Measurements from ENCODE around the gene DMD. TPM values are rescaled to one million over a fixed set of nuclear protein-coding genes. Genes with fewer than 3 reads are reported as not detected.
"Not testable (repeated sequence)": the region's sequence is repeated elsewhere in the genome, so short reads cannot be mapped to it uniquely, and the experiment has no call there.

DMD gene
- polyA plus RNA-seq, 12 donors: 53.6 to 134 (median 95.6) TPM; not detected in 1

DNA sequence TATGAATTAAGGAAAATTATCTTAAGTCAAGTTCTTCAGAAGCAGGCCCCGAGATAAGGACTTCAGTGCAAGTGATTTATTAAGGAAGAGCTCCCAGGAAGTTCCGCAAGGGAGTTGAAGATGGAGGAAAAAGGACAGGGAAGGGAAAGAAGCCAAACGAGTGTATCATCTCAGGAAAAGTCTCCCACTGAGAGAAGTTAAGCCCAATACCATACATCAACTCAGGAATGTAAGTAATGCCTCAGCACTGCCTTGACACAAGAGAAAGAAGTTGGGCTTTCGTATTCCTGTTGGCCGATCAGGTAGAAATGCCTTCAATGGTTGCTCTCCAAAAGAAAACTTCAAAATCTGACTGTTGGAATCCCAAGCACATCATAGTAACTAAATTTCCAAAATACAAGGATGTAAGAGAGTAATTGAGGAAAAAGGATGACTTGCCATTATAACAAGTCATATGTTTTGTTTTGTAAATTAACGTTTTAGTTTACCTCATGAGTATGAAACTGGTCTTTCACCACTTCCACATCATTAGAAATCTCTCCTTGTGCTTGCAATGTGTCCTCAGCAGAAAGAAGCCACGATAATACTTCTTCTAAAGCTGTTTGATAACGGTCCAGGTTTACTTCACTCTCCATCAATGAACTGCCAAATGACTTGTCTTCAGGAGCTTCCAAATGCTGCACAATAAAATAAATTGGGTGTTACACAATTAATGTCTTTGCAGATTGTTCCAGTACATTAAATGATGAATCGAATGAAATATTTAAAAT is 566.7 kb downstream of the DMD start:
- DNase-seq: no peak

DNA sequence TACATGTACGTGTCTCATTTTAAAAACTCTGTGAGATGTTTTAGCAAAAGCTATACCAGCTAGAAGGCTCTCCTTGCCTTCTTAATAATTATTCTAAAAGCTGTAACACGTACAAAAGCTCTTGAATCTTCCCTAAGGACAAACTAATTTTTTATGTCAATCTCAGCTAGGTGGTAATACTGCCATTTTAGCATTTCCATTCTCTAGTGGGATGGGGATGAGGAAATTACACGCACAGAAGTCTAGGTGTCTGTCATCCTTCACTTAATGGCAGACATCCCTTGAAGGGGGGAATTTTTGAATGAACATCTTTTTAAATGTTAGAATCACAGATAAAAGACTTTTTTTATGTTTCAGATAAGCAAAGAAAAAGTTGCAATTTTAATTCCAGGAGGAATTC is 569.1 kb downstream of the DMD start:
- DNase-seq: no peak

DNA sequence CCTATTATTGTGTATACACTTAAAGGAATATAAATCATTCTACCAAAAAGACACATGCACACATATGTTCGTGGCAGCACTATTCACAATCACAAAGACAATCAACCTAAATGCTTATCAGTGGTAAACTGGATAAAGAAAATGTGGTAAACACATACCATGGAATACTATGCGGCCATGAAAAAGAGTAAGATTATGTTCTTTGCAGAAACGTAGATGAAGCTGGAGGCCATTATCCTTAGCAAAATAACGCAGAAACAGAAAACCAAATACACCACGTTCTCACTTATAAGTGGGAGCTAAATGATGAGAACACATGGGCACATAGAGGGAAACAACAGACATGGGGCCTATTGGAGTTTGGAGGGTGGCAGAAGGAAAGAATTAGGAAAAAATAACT is 593.2 kb downstream of the DMD start:
- no peak for DNase-seq

DNA sequence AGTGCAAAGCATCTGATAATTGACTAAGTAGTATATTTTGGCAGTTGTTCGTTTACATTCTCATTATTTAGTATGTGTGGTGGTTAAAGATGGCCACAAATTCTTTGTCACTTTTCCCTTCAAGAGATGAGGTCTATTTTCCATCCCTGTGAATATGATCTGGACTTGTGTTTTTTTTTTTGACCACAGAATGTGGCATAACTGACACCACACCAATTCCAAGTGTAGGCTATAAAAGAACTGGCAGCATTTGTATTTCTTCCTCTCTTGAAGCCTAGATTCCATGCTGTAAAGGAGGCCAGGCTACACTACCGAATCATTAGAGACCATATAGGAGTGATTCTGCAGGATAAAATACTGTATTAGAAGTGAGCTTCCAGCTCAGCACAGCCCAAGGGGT is 596.6 kb downstream of the DMD start:
- no peak for DNase-seq

DNA sequence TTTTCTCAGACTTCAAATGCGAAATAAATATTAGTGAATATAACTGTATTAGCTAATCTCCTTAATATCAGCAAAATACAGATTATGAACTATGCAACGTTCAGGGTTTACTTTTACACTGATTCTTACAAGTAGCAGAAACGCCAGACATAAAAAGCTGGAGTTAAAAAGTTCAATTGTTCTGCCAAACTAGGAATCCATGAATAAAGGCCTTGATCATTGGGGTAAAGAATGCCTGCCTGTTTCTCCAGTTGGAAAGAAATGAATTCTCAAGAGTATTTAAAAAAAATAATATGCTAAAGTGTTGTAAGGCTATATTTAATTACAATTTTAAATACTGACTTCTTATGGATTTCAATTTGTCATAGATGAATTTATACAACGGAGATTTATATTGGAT is 612.2 kb downstream of the DMD start:
- DNase-seq: no peak

DNA sequence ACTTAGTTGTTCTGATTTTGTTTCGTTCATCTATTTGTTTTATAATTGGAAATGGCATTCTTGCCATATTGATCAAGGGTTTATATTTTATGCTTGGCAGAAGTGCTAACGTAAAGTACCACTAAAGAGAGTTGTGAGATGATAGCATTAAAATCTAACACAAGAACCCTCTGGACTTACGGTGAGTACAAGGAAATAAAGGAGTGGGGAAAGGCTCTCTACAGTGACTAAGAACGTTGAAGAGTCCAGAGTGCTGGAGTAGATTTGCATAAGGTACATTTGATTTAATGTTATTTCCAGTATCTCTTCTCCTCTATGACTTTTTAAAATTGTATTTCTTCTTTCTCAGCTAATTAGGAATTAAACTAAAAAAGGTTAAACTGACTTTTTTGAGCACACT is 612.6 kb downstream of the DMD start:
- no peak for DNase-seq

DNA sequence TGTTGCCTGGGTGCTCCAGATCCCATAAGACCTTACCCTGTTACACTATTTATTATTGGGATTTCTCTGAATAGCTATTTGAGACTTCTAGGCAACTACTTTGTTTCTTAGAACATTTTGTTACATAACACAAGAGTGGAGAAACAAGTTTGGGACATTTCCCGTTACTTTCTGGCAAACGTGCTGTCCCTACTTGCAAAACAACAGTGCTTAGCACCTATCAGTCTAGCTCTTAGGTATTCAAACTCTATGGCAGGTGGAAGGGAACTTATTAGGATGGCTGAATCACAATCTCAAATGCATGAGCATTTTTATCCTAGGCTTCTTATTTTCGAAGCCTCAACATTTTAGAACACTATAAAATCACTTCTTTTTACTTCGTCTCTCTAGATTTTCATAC is 613.6 kb downstream of the DMD start:
- DNase-seq: no peak

DNA sequence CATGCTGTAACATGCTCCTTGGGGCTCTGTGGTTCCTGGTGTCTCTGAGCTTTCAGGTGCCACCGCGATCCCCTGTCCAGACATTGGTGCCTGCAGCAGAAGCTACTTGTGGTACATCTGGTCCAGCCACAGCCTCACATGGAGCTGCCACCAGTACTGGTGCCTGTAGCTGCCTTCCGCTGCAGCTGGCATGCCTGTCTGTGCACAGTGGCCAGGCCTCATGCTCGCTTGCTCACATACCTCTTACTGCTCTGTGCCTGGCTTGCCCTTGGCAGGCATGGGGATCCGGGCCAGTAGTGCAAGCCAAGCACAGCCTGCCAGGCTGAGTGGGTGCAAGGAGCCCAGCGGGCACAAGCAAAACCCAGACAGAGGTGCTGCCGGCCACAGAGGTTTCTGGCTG is 618.6 kb downstream of the DMD start:
- no peak for DNase-seq

DNA sequence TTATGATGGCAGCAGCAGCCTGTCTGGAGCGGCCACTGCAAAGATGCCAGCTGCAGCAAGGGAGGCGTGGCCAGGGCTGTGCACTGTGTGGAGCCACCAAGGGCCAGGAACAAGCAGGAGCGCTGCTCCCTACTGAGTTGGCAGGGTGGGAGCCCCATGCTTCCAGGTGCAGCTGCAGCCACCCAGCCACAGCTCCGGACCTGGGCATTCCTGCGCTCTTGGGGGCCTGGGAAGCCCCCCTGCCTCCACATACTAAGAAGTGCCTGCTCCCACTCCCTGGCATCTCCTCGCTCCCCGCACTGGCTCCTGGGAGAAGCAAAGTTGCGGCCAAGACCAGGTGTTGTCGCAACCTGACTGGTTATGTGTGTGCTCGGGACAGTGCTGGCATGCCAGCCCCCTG is 619.8 kb downstream of the DMD start:
- DNase-seq: no peak

DNA sequence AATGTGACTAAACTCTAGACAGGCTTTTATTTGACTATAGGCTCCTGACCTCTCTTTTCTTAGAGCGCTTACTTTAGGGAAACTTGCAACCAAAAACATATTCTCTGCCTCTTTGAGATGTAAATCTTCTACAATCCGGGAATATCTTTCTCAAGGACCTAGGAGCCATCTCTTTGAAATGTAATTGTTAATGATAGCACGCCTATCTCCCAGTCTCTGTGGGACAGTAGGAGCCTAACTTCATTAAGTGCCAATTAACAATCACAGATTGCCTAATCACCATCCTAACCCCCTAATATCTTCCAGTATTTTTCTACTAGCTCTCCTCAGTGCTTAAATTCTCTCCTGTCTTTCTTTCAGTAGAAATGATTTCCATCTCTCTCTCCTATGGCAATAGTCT is 628.6 kb downstream of the DMD start:
- DNase-seq: no peak

DNA sequence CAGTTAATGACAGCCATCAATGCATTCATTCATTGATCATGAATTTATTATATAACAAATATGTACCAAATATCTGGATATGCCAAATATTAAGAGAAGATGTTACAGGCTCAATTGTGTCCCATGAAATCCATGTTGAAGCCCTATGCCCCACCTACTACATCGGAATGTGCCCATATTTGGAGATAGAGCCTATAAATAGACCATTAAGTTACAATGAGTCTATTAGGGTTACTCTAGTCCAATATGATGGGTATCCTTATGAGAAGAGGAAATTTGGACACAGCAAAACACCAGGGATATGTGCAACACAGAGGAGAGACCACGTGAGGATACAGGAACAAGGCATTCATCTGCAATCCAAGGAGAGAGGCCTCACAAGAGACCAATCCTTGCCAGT is 634.5 kb downstream of the DMD start:
- DNase-seq: no peak

DNA sequence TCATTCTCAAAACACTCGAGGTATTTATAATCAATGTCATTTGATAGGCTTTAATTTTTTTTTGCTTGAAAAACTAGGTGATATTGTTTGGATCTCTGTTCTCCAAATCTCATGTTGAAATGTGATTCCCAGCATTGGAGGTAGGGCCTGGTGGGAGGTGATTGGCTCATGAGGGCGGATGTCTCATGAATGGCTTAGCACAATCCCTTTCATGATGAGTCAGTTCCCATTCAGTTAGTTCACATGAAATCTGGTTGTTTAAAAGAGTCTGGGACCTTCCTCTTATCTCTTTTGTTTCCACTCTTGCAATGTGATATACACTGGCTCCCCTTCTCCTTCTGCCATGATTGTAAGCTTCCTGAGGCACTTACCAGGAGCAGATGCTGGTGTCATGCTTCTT is 638.7 kb downstream of the DMD start:
- no peak for DNase-seq

DNA sequence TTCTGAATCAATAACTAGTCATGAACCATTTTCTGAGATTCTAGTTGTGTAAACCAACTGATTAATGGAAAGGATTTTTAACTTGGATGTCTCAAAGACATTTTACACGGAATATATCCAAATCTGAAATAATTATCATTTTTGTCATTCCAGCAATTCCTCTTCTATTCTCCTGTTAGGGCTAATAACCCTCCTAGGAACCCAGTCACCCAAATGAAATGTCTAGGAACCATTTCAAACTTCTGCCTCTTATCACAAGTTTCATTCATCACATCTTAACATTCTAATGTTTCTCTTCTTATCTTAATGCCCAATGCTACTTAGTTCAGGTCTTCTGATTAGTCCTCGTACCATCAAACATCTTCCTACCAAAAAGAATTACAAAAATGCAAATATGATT is 639.8 kb downstream of the DMD start:
- no peak for DNase-seq

DNA sequence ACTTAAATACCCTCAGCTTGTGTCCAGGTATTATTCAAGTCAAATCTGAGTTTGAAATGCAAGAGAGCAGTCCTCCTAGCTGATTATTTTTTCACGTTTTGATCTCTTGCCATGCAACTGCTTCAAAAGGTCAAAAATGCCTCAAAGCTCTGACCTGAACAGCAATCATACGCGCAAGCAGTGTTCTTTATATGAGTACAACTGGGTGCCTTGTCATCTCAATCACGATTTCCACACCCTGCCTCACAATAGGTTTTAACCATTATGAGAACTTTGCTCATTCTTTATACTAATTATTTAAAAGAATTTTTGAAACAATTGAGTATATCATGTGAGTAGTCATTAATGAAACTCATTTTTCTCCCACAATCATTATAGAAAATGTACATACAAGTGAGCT is 649.1 kb downstream of the DMD start:
- DNase-seq: no peak

DNA sequence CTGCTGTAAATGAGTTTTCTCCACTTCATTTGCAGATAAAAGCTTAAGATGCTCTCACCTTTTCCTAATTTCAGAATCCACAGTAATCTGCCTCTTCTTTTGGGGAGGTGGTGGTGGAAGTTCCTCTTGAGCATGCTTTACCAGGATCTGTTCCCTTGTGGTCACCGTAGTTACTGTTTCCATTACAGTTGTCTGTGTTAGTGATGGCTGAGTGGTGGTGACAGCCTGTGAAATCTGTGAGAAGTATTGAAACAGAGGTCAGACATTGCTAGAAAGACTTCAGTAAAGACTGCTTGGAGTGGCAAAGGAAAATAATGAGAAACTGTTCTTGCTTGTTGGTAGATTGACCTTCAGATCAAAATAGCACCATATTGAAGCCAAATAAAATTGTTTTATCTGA is 666.2 kb downstream of the DMD start:
- DNase-seq: no peak

DNA sequence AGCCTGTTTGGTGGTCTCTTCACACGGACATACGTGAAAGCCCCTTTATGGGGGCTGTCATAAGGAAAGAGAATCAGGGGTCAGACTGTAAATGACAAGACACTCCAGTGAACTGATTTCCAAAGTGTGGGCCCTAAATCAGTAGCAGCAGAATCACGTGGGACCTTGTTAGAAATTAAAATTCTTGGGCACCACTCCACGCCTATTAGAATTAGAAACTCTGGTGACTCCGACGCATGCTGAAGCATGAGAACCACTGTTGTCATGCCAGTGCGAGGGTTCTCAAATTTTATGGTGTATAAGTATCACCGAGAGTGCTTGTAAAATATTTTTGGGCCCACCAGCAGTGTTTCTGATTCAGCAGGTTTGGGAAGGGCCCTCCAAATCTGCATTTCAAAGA is 672.8 kb downstream of the DMD start:
- DNase-seq: no peak

DNA sequence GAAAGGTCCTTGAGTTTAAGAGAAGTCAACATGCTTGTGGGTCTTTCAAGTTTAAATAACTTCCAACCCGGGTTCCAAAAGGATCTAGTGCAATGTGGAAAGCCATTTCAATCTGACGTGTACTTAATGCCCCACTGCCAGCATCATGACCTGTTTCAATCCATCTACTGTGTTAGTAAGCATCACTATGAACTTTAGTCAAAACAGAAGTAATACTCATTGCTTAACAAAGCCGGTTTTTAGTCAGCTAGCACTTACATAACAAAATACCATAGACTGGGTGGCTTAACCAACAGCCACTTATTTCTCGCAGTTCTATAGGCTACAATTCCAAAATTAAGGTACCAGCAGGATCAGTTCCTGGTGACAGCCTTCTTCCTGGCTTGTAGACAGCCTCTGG is 677.5 kb downstream of the DMD start:
- no peak for DNase-seq

DNA sequence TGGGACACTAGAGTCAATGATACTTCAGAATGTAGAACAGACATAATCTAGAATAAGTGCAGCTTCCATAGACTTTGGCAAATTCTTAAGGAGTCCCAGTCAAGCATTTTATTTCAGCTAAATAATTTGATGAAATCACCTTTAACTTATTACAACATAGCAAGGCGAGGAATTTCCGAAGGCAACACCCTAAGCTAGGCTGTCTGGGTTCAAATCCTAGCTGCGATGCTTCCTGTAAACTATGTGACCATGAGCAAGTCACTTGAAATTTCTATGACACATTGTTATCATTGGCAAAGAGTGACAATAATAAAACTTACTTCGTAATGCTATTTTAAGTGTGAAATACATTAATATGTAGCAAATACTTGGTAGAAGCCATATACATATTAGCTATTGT is 679.1 kb downstream of the DMD start:
- no peak for DNase-seq

DNA sequence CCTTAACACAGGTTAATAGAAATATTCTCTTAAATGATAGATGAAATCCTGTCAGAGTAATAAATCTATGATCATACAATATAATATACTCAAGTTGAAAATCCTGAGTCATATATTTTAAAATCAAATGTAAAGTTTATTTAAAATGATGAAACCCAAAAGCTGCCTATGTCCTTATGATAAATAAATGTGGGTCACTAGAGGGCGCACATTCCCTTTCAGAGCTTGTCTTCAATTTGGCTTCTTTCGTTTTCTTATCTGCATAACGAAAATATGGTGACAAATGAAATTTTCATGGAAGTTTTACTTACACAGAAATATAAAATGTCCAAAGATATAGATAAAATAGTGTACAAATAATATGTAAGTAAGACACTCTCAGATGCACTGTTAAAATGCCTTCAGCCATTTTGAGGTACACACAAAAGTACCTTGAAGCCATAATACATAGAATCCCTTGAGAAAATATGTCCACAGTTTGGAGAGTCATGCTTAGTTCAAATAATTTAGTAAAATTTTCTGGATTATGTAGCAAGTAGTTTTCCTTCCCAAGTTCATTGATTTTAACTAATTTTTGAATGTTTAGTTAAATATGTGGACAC is 680.4 kb downstream of the DMD start:
- DNase-seq: peak; percentile 53

DNA sequence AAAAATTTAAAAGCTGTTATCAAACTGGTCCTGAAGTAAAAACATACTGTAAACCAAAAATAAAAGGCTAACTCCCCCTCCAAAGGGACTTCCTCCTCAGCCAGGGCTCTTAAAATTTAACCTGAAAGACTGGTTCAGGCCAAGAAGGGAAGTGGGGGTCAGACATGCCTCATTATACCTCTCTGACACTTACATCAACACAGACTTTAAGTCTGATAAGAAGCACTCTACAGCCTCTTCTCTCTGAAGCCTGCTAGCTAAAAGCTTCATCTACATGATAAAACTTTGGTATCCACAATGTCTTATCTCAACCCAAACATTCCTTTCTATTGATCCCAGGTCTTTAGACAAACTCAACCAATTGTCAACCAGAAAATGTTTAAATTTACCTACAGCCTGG is 682.9 kb downstream of the DMD start:
- not testable (repeated sequence) for DNase-seq

DNA sequence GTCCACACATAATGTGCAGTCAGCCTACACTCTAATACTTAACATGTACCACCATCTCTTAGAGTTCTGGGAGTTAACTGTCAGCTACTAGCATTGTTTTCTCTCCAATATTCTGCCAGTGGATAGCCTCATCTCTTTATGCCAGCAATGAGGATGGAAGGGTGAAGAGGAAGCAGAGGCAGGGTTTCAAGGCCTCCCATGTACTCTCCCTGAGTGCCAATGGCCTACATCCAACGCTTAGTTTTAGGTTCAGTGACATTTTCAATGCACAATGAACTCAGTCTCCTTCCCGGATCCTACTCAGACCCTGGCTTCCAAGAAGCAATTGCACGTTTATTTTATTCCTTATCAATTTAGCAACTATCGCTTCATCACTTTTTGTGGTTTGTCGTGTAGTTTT is 686.1 kb downstream of the DMD start:
- DNase-seq: no peak

DNA sequence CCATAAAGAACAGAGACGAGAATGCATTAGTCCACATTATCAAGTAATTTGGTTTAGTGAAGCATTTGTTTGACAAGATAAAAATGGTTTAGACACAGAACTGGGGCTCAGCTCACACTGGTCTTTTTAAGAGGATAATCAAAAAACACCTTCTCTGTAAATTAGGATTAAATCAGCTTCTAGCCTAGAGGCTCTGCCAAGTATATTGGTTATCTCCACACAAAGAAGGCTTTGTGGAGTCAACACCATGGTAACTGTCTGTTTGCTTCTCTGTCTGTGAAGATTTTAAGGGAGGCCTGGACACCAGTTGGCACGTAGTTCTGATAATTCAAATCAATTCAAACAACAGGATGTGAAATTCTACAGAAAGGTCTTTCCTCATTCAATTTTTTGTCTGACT is 687.0 kb downstream of the DMD start:
- DNase-seq: no peak

DNA sequence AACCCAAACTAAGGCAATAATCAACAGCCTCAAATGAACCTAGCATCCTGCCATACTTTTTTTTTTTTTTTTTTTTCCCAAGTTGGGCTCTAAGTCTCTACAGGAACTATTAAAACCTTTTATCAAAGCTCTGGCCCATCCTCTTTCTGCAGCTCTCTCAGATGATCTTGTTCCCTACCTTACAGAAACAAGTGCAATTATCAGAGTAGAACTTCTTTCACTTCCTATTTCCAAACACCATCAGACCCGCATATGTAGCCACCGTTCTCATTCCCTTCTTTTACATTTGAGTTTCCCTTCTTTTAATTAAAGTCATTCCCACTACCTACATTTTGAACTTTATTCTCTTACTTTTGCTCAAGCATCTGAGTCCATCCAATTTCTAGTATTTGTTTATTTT is 690.6 kb downstream of the DMD start:
- DNase-seq: no peak

DNA sequence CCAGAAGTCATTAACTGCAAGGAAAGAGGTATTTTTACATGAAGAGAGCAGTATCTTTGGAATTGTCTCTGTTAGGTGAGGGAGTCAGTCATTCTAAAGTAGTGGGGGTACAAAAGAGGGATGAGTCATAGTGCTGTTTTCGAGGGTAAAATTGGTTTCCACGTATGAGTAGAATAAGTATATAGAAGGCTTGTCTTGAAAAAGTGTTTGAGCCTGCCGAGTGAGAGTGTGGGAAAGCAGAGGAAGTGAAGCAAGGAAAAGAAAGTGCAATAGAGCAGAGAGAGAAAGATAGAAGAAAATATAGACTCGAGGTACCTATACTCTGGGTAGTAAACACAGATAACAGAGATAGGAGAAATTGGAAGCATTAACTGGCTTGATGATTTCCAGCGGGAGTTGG is 696.4 kb downstream of the DMD start:
- no peak for DNase-seq

Data from muscle of arm (tissue), 12 donors.